ENCODE results near the gene BTBD9. TPM values are rescaled to one million over a fixed set of nuclear protein-coding genes. Genes with fewer than 3 reads are reported as not detected.

The BTBD9 gene
- total RNA-seq, 2 donors from 2014 or later: 30.1 to 45.8 TPM

DNA sequence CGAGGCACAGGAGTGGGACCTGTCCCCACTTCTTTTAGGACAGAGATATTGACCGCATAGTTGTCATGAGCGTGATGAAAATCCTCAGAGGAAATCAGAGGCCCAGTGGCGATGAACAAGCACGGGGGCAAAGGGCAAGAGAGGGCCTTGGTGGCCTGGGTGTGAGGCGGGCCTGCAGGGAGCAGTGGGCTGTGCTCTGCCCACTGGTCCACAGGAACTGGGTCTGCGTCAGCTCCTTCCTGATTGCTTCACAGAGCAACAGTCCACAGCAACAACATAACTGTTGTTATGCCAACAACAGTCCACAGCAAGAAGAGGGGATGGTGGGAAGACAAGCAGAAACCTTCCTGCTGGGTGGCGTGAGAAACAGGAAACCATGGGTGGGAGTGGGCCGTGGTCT is 484.6 kb downstream of the BTBD9 start:
- Histone ChIP-seq H3K27ac (no peak overlapping the region), H3K9me3 (no peaks in the 10 kb centered on the region), H3K36me3 (peaks cover 6% of the 10 kb centered on the region), H3K27me3 (replicated peaks; ENCODE audit: insufficient read depth) (no peaks in the 10 kb centered on the region), H3K4me3 (no peak overlapping the region), H3K4me1 (ENCODE audit: control insufficient read depth in 1 of 2, low read depth in 2 of 2) (no peaks in the 10 kb centered on the region)
- no peak for ATAC-seq (ENCODE audit: insufficient number of reproducible peaks, low FRiP score, low read depth)
- TF ChIP-seq, protein P1, sequence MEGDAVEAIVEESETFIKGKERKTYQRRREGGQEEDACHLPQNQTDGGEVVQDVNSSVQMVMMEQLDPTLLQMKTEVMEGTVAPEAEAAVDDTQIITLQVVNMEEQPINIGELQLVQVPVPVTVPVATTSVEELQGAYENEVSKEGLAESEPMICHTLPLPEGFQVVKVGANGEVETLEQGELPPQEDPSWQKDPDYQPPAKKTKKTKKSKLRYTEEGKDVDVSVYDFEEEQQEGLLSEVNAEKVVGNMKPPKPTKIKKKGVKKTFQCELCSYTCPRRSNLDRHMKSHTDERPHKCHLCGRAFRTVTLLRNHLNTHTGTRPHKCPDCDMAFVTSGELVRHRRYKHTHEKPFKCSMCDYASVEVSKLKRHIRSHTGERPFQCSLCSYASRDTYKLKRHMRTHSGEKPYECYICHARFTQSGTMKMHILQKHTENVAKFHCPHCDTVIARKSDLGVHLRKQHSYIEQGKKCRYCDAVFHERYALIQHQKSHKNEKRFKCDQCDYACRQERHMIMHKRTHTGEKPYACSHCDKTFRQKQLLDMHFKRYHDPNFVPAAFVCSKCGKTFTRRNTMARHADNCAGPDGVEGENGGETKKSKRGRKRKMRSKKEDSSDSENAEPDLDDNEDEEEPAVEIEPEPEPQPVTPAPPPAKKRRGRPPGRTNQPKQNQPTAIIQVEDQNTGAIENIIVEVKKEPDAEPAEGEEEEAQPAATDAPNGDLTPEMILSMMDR (IDR thresholded peaks at IDR 0.05): no peak
- no peak for DNase-seq (ENCODE audit: low spot score)

DNA sequence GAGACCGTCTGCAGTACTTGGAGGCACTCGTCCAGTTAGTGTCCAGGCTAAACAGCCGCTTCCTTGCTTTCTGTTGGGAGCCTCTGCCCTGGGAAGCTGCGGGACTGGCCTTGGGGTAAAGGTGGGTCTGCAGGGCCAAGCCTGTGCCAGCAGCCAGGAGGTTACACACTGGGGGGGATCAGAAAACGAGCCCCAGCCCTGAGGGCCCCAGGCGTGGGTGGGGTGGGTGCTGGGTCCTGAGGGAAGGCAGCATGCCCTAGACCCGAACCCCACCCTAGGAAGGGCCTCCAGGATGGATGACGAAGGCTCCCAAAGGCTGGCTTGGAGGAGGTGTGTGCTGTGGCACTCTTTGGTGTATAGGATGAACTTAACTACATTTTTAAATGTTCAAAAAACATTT is 485.0 kb downstream of the BTBD9 start:
- H3K27me3 ChIP-seq (replicated peaks; ENCODE audit: insufficient read depth): no peaks in the 10 kb centered on the region
- no peaks in the 10 kb centered on the region for H3K9me3 ChIP-seq
- TF ChIP-seq, protein P1 (IDR thresholded peaks at IDR 0.05): no peak
- H3K36me3 ChIP-seq: peaks cover 6% of the 10 kb centered on the region
- H3K4me1 ChIP-seq (ENCODE audit: control insufficient read depth in 1 of 2, low read depth in 2 of 2): no peaks in the 10 kb centered on the region
- no peak overlapping the region for H3K4me3 ChIP-seq
- no peak overlapping the region for H3K27ac ChIP-seq
- no peak for DNase-seq (ENCODE audit: low spot score)
- ATAC-seq (ENCODE audit: insufficient number of reproducible peaks, low FRiP score, low read depth): no peak

DNA sequence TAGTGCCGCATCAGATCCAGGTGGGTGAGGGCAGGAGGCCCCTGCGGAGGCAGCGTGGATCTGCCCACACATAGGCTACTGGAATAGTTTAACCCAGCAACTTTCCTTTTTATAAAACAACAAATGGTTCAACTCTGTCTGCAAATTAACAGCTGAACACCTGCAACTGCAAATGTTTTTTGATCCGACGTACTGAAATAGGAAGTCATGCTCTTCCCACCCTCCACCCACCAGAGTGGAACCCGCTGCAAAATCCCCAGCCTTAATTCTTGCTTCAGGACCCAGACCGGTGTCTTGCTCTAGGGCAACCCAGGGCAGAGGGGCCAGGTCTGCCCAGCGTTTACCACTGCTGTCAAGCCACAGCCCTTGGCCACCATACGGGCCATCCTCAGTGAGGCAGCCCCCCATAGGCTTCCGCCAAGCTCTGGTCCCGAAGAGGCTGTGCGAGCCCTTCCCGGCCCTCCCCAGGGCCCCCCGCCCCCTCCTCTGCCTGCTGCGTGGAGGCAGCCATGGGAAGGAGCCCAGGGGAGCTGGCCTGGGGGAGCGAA is 485.9 kb downstream of the BTBD9 start:
- no peak overlapping the region for H3K27ac ChIP-seq
- H3K4me1 ChIP-seq (ENCODE audit: control insufficient read depth in 1 of 2, low read depth in 2 of 2): no peaks in the 10 kb centered on the region
- DNase-seq (ENCODE audit: low spot score): no peak
- no peak for ATAC-seq (ENCODE audit: insufficient number of reproducible peaks, low FRiP score, low read depth)
- H3K9me3 ChIP-seq: no peaks in the 10 kb centered on the region
- no peaks in the 10 kb centered on the region for H3K27me3 ChIP-seq (replicated peaks; ENCODE audit: insufficient read depth)
- TF ChIP-seq, protein P1 (IDR thresholded peaks at IDR 0.05): no peak
- H3K4me3 ChIP-seq: no peak overlapping the region
- H3K36me3 ChIP-seq: peaks cover 6% of the 10 kb centered on the region

DNA sequence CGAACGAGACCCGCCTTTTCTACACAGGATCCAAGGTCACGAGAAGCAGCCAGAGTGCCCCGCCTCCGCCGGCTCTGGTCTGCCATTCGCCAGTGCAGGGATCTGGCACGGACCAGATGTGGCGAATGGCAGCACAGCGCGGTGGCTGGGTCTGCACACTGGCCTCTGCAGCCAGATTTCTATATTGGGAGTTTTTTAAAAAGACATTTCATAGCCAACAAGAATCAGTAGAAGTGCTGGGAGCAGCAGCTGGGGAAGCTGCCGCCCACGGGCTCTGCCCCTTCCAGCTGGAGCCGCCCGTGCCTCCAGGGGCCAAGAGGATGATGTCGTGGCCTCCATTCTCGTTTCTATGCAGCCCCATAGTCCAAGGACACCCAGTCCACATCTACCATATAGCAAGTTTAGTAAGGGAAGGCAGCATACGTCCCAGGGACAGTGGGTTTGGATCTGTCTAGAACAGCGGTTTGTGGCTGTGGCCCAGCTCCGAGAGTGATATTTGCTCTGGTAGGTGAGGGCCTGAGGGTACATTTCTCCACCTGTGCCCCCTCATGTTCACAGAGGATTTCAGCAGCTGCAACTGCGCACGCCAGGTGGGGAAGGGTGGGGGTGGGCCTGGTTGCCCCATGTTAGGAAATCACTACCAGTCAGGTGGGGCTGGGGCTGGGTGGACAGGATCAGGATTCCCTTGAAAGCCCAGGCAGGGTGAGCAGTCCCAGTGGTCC is 486.5 kb downstream of the BTBD9 start:
- Histone ChIP-seq H3K9me3 (no peaks in the 10 kb centered on the region), H3K36me3 (peaks cover 6% of the 10 kb centered on the region), H3K4me1 (ENCODE audit: control insufficient read depth in 1 of 2, low read depth in 2 of 2) (no peaks in the 10 kb centered on the region), H3K4me3 (no peak overlapping the region), H3K27me3 (replicated peaks; ENCODE audit: insufficient read depth) (no peaks in the 10 kb centered on the region), H3K27ac (no peak overlapping the region)
- no peak for ATAC-seq (ENCODE audit: insufficient number of reproducible peaks, low FRiP score, low read depth)
- TF ChIP-seq, protein P1 (IDR thresholded peaks at IDR 0.05): no peak
- no peak for DNase-seq (ENCODE audit: low spot score)

DNA sequence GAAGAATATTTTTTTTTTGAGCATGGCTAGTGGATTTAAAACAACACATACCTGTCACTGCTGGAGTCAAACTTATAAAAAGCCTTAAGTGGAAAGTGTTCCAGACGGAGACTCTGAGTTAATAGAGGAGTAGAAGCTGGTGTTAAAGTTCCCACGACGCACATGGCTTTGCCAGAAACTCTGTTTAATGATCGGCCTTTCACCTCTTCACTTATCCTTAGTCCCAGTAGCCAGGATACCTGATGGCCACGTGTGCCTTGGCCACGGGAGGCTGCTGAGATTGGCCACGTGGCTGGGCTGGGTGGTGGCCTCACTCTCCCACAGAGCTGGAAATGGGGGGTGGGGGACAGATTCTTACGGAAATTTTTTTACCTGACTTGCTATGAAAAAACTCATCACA is 487.1 kb downstream of the BTBD9 start:
- TF ChIP-seq, protein P1 (IDR thresholded peaks at IDR 0.05): no peak
- no peak for ATAC-seq (ENCODE audit: insufficient number of reproducible peaks, low FRiP score, low read depth)
- H3K27me3 ChIP-seq (replicated peaks; ENCODE audit: insufficient read depth): no peaks in the 10 kb centered on the region

More for the DNA sequence above, 487.1 kb downstream of the BTBD9 start:
- H3K36me3 ChIP-seq: peaks cover 6% of the 10 kb centered on the region
- H3K4me1 ChIP-seq (ENCODE audit: control insufficient read depth in 1 of 2, low read depth in 2 of 2): no peaks in the 10 kb centered on the region
- no peak overlapping the region for H3K4me3 ChIP-seq
- DNase-seq (ENCODE audit: low spot score): no peak
- H3K27ac ChIP-seq: no peak overlapping the region
- H3K9me3 ChIP-seq: no peaks in the 10 kb centered on the region

All from thoracic aorta (tissue), 2 donors.